Measurements from ENCODE around the gene NUP160.
"Not testable (repeated sequence)": the region's sequence is repeated elsewhere in the genome, so short reads cannot be mapped to it uniquely, and the experiment has no call there.

NUP160 gene

DNA sequence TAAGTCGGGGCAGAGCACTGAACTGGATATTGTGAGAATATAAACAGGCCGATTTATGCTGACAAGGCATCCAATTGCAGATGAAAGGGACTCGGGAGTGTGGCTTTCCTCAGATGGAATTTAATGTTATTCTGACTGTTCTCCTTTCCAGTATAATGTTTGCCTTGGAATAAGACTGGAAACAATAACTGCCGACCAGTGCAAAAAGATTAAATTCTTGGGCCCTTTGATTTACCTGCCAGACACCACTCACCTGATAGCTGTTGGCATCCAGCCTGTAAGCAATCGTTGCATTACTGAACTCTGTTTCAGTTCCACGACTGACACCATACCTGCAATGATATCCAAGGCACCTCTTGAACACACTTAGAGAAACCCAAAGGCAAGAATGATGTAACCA lies 10.9 kb downstream of the NUP160 start:
- Histone ChIP-seq H3K27me3 (ENCODE audit: insufficient read depth, low read length, poor library complexity) (no peaks in the 10 kb centered on the region), H3K36me3 (ENCODE audit: control insufficient read depth, insufficient read depth, low read length) (peaks cover 26% of the 10 kb centered on the region)

DNA sequence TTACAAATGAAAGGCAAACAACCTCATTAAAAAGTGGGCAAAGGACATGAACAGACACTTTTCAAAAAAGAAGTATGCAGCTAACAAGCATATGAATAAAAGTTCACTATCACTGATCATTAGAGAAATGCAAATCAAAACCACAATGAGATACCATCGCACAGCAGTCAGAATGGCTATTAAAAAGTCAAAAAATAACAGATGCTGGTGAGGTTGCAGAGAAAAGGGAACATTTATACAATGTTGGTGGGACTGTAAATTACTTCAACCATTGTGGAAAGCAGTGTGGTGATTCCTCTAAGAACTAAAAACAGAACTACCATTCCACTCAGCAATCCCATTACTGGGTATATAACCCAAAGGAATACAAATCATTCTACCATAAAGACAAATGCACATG lies 18.1 kb downstream of the NUP160 start:
- H2BK5ac ChIP-seq (ENCODE audit: low read length); H2BK15ac ChIP-seq (replicated peaks; ENCODE audit: low read depth); H3K27ac ChIP-seq (ENCODE audit: low read depth, low read length); DNase-seq; H3K23ac ChIP-seq (ENCODE audit: low read length); H3K4me3 ChIP-seq (ENCODE audit: low read length); H3K4me1 ChIP-seq (ENCODE audit: control insufficient read depth, low read depth, low read length); H3K9ac ChIP-seq (ENCODE audit: low read length); H2BK120ac ChIP-seq (ENCODE audit: low read depth, low read length); H3K18ac ChIP-seq (ENCODE audit: low read length); H3K79me1 ChIP-seq (ENCODE audit: low read length); H3K4ac ChIP-seq (ENCODE audit: low read depth, low read length); H4K5ac ChIP-seq (ENCODE audit: low read length); H3K4me2 ChIP-seq (ENCODE audit: low read length); H3K27me3 ChIP-seq (ENCODE audit: insufficient read depth, low read length, poor library complexity); H2AK5ac ChIP-seq (ENCODE audit: low read length); H3K56ac ChIP-seq (ENCODE audit: low read length); H4K8ac ChIP-seq (ENCODE audit: low read depth, low read length): not testable (repeated sequence)
- no CpG with 5 or more reads among the region's 1 CpG for WGBS (ENCODE audit: extremely low coverage, insufficient coverage, low lambda C conversion rate)
- peaks cover 15% of the 10 kb centered on the region for H3K36me3 ChIP-seq (ENCODE audit: control insufficient read depth, insufficient read depth, low read length)
- H3K79me2 ChIP-seq (ENCODE audit: control insufficient read depth, insufficient read depth, low read length), result peaks cover 19% of the 10 kb centered on the region

More for the DNA sequence above, 10.9 kb downstream of the NUP160 start:
- no CpG with 5 or more reads among the region's 6 CpGs for WGBS (ENCODE audit: extremely low coverage, insufficient coverage, low lambda C conversion rate)
- H2BK120ac ChIP-seq (ENCODE audit: low read depth, low read length), result no peak overlapping the region
- no peak overlapping the region for H2BK5ac ChIP-seq (ENCODE audit: low read length)
- H3K79me2 ChIP-seq (ENCODE audit: control insufficient read depth, insufficient read depth, low read length), result peaks cover 2% of the 10 kb centered on the region
- no peak overlapping the region for H2BK15ac ChIP-seq (replicated peaks; ENCODE audit: low read depth)
- no peak overlapping the region for H3K56ac ChIP-seq (ENCODE audit: low read length)
- no peak overlapping the region for H4K8ac ChIP-seq (ENCODE audit: low read depth, low read length)
- DNase-seq, result no peak
- no peak overlapping the region for H3K27ac ChIP-seq (ENCODE audit: low read depth, low read length)
- H3K4me2 ChIP-seq (ENCODE audit: low read length), result no peak overlapping the region
- H3K18ac ChIP-seq (ENCODE audit: low read length), result no peak overlapping the region
- H3K79me1 ChIP-seq (ENCODE audit: low read length), result peaks cover 8% of the 10 kb centered on the region
- H4K5ac ChIP-seq (ENCODE audit: low read length), result no peak overlapping the region
- H3K9ac ChIP-seq (ENCODE audit: low read length), result no peak overlapping the region
- no peak overlapping the region for H3K23ac ChIP-seq (ENCODE audit: low read length)
- H3K4me3 ChIP-seq (ENCODE audit: low read length), result no peak overlapping the region
- H3K4me1 ChIP-seq (ENCODE audit: control insufficient read depth, low read depth, low read length), result no peaks in the 10 kb centered on the region
- no peak overlapping the region for H3K4ac ChIP-seq (ENCODE audit: low read depth, low read length)
- H2AK5ac ChIP-seq (ENCODE audit: low read length), result no peak overlapping the region

DNA sequence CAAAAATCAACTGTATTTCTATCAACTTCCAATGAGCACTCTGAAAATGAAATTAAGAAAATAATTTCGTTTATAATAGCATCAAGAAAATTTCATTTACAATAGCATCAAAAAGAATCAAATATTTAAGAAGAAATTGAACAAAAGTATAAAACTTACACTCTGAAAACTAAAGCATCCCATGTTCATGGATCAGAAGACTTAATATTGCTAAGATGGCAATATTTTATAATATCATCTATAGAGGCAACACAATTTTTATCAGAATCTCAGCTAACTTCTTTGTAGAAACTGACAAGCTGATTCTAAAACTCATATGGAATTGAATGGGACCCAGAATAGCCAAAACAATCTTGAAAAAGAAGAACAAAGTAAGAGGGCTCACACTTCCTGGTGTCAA lies 19.9 kb downstream of the NUP160 start:
- Histone ChIP-seq H4K8ac (ENCODE audit: low read depth, low read length) (no peak overlapping the region), H2AK5ac (ENCODE audit: low read length) (no peak overlapping the region)

DNA sequence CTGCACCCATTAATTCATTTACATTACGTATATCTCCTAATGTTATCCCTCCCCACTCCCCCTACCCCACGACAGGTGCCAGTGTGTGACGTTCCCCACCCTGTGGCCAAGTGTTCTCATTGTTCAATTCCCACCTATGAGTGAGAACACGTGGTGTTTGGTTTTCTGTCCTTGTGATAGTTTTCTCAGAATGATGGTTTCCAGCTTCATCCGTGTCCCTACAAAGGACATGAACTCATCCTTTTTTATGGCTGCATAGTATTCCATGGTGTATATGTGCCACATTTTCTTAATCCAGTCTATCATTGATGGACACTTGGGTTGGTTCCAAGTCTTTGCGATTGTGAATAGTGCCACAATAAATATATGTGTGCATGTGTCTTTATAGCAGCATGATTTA lies 25.5 kb downstream of the NUP160 start:
- H4K5ac ChIP-seq (ENCODE audit: low read length); H3K27ac ChIP-seq (ENCODE audit: low read depth, low read length); H3K36me3 ChIP-seq (ENCODE audit: control insufficient read depth, insufficient read depth, low read length); H3K4me1 ChIP-seq (ENCODE audit: control insufficient read depth, low read depth, low read length); H3K18ac ChIP-seq (ENCODE audit: low read length); H3K23ac ChIP-seq (ENCODE audit: low read length); H3K27me3 ChIP-seq (ENCODE audit: insufficient read depth, low read length, poor library complexity); DNase-seq; H3K56ac ChIP-seq (ENCODE audit: low read length); H2BK120ac ChIP-seq (ENCODE audit: low read depth, low read length); H2BK15ac ChIP-seq (replicated peaks; ENCODE audit: low read depth); H3K4me2 ChIP-seq (ENCODE audit: low read length); H3K79me2 ChIP-seq (ENCODE audit: control insufficient read depth, insufficient read depth, low read length); H3K4me3 ChIP-seq (ENCODE audit: low read length); H4K8ac ChIP-seq (ENCODE audit: low read depth, low read length); H3K4ac ChIP-seq (ENCODE audit: low read depth, low read length); H2AK5ac ChIP-seq (ENCODE audit: low read length); H3K79me1 ChIP-seq (ENCODE audit: low read length); H2BK5ac ChIP-seq (ENCODE audit: low read length); H3K9ac ChIP-seq (ENCODE audit: low read length): not testable (repeated sequence)
- no CpG with 5 or more reads among the region's 6 CpGs for WGBS (ENCODE audit: extremely low coverage, insufficient coverage, low lambda C conversion rate)

More for the DNA sequence above, 19.9 kb downstream of the NUP160 start:
- Histone ChIP-seq H3K56ac (ENCODE audit: low read length) (no peak overlapping the region), H2BK120ac (ENCODE audit: low read depth, low read length) (no peak overlapping the region), H3K4me2 (ENCODE audit: low read length) (no peak overlapping the region), H3K4me1 (ENCODE audit: control insufficient read depth, low read depth, low read length) (no peaks in the 10 kb centered on the region), H2BK5ac (ENCODE audit: low read length) (no peak overlapping the region), H3K18ac (ENCODE audit: low read length) (no peak overlapping the region), H3K36me3 (ENCODE audit: control insufficient read depth, insufficient read depth, low read length) (peaks cover 2% of the 10 kb centered on the region), H3K79me1 (ENCODE audit: low read length) (peaks cover 2% of the 10 kb centered on the region), H3K4me3 (ENCODE audit: low read length) (no peak overlapping the region), H3K27me3 (ENCODE audit: insufficient read depth, low read length, poor library complexity) (no peaks in the 10 kb centered on the region), H2BK15ac (replicated peaks; ENCODE audit: low read depth) (no peak overlapping the region), H3K23ac (ENCODE audit: low read length) (no peak overlapping the region), H3K9ac (ENCODE audit: low read length) (no peak overlapping the region), H3K27ac (ENCODE audit: low read depth, low read length) (no peak overlapping the region), H3K79me2 (ENCODE audit: control insufficient read depth, insufficient read depth, low read length) (peaks cover 19% of the 10 kb centered on the region), H3K4ac (ENCODE audit: low read depth, low read length) (no peak overlapping the region), H4K5ac (ENCODE audit: low read length) (no peak overlapping the region)
- no peak for DNase-seq
- no CpG with 5 or more reads among the region's 1 CpG for WGBS (ENCODE audit: extremely low coverage, insufficient coverage, low lambda C conversion rate)

DNA sequence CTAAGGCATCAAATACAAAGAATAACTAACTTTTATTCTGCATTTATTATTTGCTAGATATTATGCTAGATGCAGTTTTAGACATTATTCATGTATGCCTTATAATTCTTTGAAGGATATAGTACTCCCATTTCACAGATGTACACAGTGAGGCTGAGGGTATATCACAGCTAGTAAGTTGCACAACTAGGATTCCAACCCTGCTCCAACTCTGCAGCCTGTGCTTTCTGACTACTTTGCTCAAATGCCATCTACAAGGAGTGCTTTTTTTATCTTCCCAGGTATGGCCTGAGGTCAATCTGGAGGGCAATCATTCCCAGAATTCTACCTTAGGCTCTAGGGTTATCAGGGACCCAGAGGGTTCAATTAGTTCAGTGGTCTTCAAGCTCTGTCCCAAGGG lies 28.4 kb downstream of the NUP160 start:
- no peak overlapping the region for H4K5ac ChIP-seq (ENCODE audit: low read length)
- no peak overlapping the region for H2BK5ac ChIP-seq (ENCODE audit: low read length)
- no peaks in the 10 kb centered on the region for H3K27me3 ChIP-seq (ENCODE audit: insufficient read depth, low read length, poor library complexity)
- H3K27ac ChIP-seq (ENCODE audit: low read depth, low read length), result no peak overlapping the region
- no peak overlapping the region for H3K23ac ChIP-seq (ENCODE audit: low read length)
- H2BK15ac ChIP-seq (replicated peaks; ENCODE audit: low read depth), result no peak overlapping the region
- H2BK120ac ChIP-seq (ENCODE audit: low read depth, low read length), result no peak overlapping the region
- no peaks in the 10 kb centered on the region for H3K79me2 ChIP-seq (ENCODE audit: control insufficient read depth, insufficient read depth, low read length)
- H3K56ac ChIP-seq (ENCODE audit: low read length), result no peak overlapping the region
- peaks cover 2% of the 10 kb centered on the region for H3K36me3 ChIP-seq (ENCODE audit: control insufficient read depth, insufficient read depth, low read length)
- H3K4ac ChIP-seq (ENCODE audit: low read depth, low read length), result no peak overlapping the region
- H3K18ac ChIP-seq (ENCODE audit: low read length), result no peak overlapping the region
- no peak overlapping the region for H3K4me3 ChIP-seq (ENCODE audit: low read length)
- no peak overlapping the region for H3K9ac ChIP-seq (ENCODE audit: low read length)
- H4K8ac ChIP-seq (ENCODE audit: low read depth, low read length), result no peak overlapping the region
- DNase-seq, result no peak
- no peak overlapping the region for H2AK5ac ChIP-seq (ENCODE audit: low read length)
- H3K79me1 ChIP-seq (ENCODE audit: low read length), result no peaks in the 10 kb centered on the region
- no peaks in the 10 kb centered on the region for H3K4me1 ChIP-seq (ENCODE audit: control insufficient read depth, low read depth, low read length)
- H3K4me2 ChIP-seq (ENCODE audit: low read length), result no peak overlapping the region

DNA sequence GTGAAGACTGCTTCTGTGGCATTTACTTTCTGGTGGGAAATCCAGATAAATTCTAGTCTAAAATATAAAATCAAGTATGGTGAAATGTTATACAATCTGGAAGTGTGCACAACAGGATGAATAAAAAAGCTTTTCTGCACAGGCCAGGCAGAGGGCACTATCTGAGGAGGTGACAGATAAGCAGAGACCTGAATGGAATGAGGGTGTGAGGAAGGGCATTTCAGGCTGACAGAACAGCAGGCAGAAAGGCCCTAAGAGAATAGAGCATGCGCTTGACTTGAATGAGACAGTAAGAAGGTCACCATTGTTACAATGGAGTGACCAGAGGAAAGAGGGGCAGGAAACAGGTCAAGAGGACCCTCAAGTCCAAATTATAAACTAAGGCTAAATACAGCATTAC lies 47.4 kb downstream of the NUP160 start:
- Histone ChIP-seq H3K18ac (ENCODE audit: low read length) (no peak overlapping the region), H3K4ac (ENCODE audit: low read depth, low read length) (no peak overlapping the region), H3K4me3 (ENCODE audit: low read length) (no peak overlapping the region), H3K36me3 (ENCODE audit: control insufficient read depth, insufficient read depth, low read length) (peaks cover 5% of the 10 kb centered on the region), H2AK5ac (ENCODE audit: low read length) (no peak overlapping the region), H3K56ac (ENCODE audit: low read length) (no peak overlapping the region), H3K4me1 (ENCODE audit: control insufficient read depth, low read depth, low read length) (no peaks in the 10 kb centered on the region), H2BK5ac (ENCODE audit: low read length) (no peak overlapping the region), H3K4me2 (ENCODE audit: low read length) (no peak overlapping the region), H4K8ac (ENCODE audit: low read depth, low read length) (no peak overlapping the region), H4K5ac (ENCODE audit: low read length) (no peak overlapping the region), H3K79me1 (ENCODE audit: low read length) (no peaks in the 10 kb centered on the region), H3K27me3 (ENCODE audit: insufficient read depth, low read length, poor library complexity) (no peaks in the 10 kb centered on the region), H3K27ac (ENCODE audit: low read depth, low read length) (no peak overlapping the region), H3K23ac (ENCODE audit: low read length) (no peak overlapping the region), H3K79me2 (ENCODE audit: control insufficient read depth, insufficient read depth, low read length) (no peaks in the 10 kb centered on the region), H2BK120ac (ENCODE audit: low read depth, low read length) (no peak overlapping the region), H3K9ac (ENCODE audit: low read length) (no peak overlapping the region), H2BK15ac (replicated peaks; ENCODE audit: low read depth) (no peak overlapping the region)
- no CpG with 5 or more reads among the region's 1 CpG for WGBS (ENCODE audit: extremely low coverage, insufficient coverage, low lambda C conversion rate)
- peak; percentile 4 for DNase-seq
